Measurements from ENCODE around the gene HTT-AS.

Gene HTT-AS

DNA sequence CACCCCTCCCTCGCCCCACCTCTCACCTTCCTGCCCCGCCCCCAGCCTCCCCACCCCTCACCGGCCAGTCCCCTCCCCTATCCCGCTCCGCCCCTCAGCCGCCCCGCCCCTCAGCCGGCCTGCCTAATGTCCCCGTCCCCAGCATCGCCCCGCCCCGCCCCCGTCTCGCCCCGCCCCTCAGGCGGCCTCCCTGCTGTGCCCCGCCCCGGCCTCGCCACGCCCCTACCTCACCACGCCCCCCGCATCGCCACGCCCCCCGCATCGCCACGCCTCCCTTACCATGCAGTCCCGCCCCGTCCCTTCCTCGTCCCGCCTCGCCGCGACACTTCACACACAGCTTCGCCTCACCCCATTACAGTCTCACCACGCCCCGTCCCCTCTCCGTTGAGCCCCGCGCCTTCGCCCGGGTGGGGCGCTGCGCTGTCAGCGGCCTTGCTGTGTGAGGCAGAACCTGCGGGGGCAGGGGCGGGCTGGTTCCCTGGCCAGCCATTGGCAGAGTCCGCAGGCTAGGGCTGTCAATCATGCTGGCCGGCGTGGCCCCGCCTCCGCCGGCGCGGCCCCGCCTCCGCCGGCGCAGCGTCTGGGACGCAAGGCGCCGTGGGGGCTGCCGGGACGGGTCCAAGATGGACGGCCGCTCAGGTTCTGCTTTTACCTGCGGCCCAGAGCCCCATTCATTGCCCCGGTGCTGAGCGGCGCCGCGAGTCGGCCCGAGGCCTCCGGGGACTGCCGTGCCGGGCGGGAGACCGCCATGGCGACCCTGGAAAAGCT, at the start of gene HTT-AS, which contains the start of gene HTT:
HTT-AS (minus strand) TSS at position 461 of the 768 bp plus-strand sequence.
HTT (plus strand) TSS at position 604 of the 768 bp plus-strand sequence; CDS start at position 749, 145 bp downstream.
- DNase-seq (ENCODE audit: low read depth): peak; percentile 97
- peak within 1 kb of the TSS; percentile 82 for H3K4me3 ChIP-seq (ENCODE audit: low read depth, low read length)
- TF ChIP-seq, protein P1, sequence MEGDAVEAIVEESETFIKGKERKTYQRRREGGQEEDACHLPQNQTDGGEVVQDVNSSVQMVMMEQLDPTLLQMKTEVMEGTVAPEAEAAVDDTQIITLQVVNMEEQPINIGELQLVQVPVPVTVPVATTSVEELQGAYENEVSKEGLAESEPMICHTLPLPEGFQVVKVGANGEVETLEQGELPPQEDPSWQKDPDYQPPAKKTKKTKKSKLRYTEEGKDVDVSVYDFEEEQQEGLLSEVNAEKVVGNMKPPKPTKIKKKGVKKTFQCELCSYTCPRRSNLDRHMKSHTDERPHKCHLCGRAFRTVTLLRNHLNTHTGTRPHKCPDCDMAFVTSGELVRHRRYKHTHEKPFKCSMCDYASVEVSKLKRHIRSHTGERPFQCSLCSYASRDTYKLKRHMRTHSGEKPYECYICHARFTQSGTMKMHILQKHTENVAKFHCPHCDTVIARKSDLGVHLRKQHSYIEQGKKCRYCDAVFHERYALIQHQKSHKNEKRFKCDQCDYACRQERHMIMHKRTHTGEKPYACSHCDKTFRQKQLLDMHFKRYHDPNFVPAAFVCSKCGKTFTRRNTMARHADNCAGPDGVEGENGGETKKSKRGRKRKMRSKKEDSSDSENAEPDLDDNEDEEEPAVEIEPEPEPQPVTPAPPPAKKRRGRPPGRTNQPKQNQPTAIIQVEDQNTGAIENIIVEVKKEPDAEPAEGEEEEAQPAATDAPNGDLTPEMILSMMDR (IDR thresholded peaks at IDR 0.05; ENCODE audit: low read depth, low read length): no peak
- TF ChIP-seq, protein P2, sequence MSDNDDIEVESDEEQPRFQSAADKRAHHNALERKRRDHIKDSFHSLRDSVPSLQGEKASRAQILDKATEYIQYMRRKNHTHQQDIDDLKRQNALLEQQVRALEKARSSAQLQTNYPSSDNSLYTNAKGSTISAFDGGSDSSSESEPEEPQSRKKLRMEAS (IDR thresholded peaks at IDR 0.05; ENCODE audit: low read depth, low read length): peak; percentile 12; the same call in 1 of the 2 replicates
- TF ChIP-seq MYC (IDR thresholded peaks at IDR 0.05; ENCODE audit: low read depth, low read length) (no peak; the same call in 1 of the 2 replicates), POLR2A (IDR thresholded peaks at IDR 0.05; ENCODE audit: extremely low read depth, insufficient read length) (peak; percentile 89)

DNA sequence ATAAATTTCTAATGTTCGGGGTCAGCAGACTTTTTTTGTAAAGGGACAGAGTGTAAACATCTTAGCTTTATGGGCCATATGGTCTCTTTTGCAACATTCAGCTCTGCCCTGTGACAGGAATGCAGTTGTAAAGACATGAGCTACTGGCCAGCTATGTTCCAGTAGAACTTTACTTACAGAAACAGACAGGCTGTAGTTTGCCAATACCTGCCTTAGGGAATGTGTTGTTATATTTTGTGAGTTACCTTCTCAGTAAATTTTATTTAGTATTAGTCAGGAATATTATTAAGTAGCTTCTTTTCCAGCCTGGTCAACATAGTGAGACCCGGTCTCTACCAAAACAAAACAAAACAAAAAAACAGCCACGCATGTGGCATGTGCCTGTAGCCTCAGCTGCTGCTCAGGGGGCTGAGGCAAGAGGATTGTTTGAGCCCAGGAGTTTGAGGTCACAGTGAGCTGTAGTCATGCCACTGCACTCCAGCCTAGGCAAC, 48.9 kb upstream of the HTT-AS start:
- TF ChIP-seq, protein P1 (IDR thresholded peaks at IDR 0.05; ENCODE audit: low read depth, low read length): no peak
- TF ChIP-seq MYC (IDR thresholded peaks at IDR 0.05; ENCODE audit: low read depth, low read length): no peak
- no peak for TF ChIP-seq POLR2A (IDR thresholded peaks at IDR 0.05; ENCODE audit: extremely low read depth, insufficient read length)
- TF ChIP-seq, protein P2 (IDR thresholded peaks at IDR 0.05; ENCODE audit: low read depth, low read length): no peak
- H3K4me3 ChIP-seq (ENCODE audit: low read depth, low read length): no peak overlapping the region
- DNase-seq (ENCODE audit: low read depth): no peak

DNA sequence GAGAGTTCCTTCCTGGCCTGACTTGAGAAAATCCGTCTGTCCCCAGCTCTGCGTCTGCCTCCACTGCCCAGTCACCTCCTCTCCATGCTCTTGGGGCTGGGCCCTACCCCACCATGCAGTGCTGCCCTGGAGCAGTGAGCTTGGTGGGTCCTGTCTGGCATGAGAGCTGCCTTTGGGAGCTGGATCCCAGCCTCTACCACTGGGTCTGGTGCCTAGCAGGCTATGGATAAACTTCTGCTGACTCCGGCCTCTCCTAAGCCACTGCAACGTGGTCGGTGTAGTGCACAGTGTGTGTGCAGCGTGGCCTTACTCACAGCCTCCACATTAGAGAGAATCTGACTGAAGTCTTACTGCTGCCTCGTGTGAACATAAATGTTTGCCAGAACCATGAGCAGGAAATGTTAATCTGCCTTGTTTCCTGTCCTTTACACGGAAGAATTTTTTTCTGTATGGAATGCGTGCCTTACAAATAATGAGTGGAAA, 47.8 kb upstream of the HTT-AS start:
- H3K4me3 ChIP-seq (ENCODE audit: low read depth, low read length): no peak overlapping the region
- TF ChIP-seq MYC (IDR thresholded peaks at IDR 0.05; ENCODE audit: low read depth, low read length) (no peak), POLR2A (IDR thresholded peaks at IDR 0.05; ENCODE audit: extremely low read depth, insufficient read length) (no peak)
- TF ChIP-seq, protein P2 (IDR thresholded peaks at IDR 0.05; ENCODE audit: low read depth, low read length): no peak
- TF ChIP-seq, protein P1 (IDR thresholded peaks at IDR 0.05; ENCODE audit: low read depth, low read length): no peak
- DNase-seq (ENCODE audit: low read depth): no peak

DNA sequence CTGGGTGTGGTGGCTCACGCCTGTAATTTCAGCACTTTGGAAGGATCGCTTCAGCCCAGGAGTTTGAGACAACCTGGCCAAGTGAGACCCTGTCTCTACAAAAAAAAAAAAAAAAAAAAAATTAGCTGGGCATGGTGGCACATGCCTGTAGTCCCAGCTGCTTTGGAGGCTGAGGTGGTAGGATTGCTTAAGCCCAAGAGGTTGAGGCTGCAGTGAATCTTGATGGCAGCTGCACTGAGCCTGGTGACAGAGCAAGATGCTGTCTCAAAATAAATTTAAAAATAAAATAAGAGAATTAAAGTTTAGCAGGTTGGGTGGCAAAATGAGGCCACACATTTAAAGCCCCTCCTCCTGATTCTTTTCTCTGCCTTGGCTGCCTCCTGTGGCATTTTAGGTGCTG, 47.3 kb upstream of the HTT-AS start:
- TF ChIP-seq MYC (IDR thresholded peaks at IDR 0.05; ENCODE audit: low read depth, low read length): no peak
- TF ChIP-seq, protein P2 (IDR thresholded peaks at IDR 0.05; ENCODE audit: low read depth, low read length): no peak
- TF ChIP-seq, protein P1 (IDR thresholded peaks at IDR 0.05; ENCODE audit: low read depth, low read length): no peak
- no peak for TF ChIP-seq POLR2A (IDR thresholded peaks at IDR 0.05; ENCODE audit: extremely low read depth, insufficient read length)
- H3K4me3 ChIP-seq (ENCODE audit: low read depth, low read length): no peak overlapping the region
- no peak for DNase-seq (ENCODE audit: low read depth)

DNA sequence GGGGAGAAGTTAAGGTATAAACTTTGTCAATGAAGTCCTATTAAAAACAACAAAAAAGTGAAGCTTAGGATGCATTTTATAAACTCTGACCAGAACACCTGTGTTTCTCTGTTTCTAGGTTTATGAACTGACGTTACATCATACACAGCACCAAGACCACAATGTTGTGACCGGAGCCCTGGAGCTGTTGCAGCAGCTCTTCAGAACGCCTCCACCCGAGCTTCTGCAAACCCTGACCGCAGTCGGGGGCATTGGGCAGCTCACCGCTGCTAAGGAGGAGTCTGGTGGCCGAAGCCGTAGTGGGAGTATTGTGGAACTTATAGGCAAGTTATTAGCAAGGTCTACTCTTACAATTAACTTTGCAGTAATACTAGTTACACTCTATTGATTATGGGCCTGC, 46.8 kb upstream of the HTT-AS start:
- TF ChIP-seq MYC (IDR thresholded peaks at IDR 0.05; ENCODE audit: low read depth, low read length): no peak
- TF ChIP-seq, protein P2 (IDR thresholded peaks at IDR 0.05; ENCODE audit: low read depth, low read length): no peak
- TF ChIP-seq, protein P1 (IDR thresholded peaks at IDR 0.05; ENCODE audit: low read depth, low read length): no peak
- TF ChIP-seq POLR2A (IDR thresholded peaks at IDR 0.05; ENCODE audit: extremely low read depth, insufficient read length): no peak
- DNase-seq (ENCODE audit: low read depth): no peak
- H3K4me3 ChIP-seq (ENCODE audit: low read depth, low read length): no peak overlapping the region

Data from NB4 (cell line).